Fibroblast of pulmonary artery (primary cell): ENCODE measurements around the gene KLK6.

ENCODE experiments used
- DNase-seq: peaks from one replicate; pipeline ENCODE4 v3.0.0-alpha.2; 2010; ENCODE audit warnings: low read depth
- H3K4me3 ChIP-seq: replicated peaks from 2 replicates; pipeline ENCODE4 v1.5.1; 2011; ENCODE audit warnings: low read depth, mild to moderate bottlenecking, control low read depth, low read length, moderate library complexity
- TF ChIP-seq, protein P1 (sequence below): IDR thresholded peaks from 2 replicates; pipeline ENCODE4 v1.5.1; 2011; ENCODE audit warnings: mild to moderate bottlenecking, control low read depth, low read length, inconsistent platforms; ENCODE audit errors: missing control alignments

Gene KLK6

DNA sequence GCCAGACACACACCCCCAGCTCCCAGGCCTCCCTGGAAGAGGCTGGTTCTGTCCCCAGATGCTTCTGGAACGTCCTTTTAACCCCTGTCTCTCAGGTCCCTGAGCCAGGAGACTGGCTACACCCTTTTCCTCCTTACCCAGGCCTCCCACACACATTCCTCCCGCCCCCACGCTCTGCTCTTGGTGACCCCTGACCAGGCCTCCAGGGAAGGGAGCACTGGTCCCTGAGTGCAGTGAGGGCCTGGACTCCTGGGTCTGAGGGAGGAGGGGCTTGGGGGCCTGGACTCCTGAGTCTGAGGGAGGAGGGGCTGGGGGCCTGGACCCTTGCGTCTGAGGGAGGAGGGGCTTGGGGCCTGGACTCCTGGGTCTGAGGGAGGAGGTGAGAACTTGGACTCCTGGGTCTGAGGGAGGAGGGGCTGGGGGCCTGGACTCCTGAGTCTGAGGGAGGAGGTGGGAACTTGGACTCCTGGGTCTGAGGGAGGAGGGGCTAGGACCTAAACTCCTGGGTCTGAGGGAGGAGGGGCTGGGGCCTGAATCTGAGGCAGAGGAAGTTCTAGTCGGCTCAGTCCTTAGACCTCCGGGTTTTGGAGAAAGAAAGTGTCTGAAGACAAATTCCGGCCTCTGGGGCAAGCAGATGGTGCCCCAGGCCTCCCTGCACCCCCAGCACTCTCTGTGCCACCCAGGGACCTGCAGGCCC, 527 bp downstream of the KLK6 start:
- TF ChIP-seq, protein P1, sequence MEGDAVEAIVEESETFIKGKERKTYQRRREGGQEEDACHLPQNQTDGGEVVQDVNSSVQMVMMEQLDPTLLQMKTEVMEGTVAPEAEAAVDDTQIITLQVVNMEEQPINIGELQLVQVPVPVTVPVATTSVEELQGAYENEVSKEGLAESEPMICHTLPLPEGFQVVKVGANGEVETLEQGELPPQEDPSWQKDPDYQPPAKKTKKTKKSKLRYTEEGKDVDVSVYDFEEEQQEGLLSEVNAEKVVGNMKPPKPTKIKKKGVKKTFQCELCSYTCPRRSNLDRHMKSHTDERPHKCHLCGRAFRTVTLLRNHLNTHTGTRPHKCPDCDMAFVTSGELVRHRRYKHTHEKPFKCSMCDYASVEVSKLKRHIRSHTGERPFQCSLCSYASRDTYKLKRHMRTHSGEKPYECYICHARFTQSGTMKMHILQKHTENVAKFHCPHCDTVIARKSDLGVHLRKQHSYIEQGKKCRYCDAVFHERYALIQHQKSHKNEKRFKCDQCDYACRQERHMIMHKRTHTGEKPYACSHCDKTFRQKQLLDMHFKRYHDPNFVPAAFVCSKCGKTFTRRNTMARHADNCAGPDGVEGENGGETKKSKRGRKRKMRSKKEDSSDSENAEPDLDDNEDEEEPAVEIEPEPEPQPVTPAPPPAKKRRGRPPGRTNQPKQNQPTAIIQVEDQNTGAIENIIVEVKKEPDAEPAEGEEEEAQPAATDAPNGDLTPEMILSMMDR = no peak
- peak; percentile 10 for DNase-seq
- no peak overlapping the region for H3K4me3 ChIP-seq

DNA sequence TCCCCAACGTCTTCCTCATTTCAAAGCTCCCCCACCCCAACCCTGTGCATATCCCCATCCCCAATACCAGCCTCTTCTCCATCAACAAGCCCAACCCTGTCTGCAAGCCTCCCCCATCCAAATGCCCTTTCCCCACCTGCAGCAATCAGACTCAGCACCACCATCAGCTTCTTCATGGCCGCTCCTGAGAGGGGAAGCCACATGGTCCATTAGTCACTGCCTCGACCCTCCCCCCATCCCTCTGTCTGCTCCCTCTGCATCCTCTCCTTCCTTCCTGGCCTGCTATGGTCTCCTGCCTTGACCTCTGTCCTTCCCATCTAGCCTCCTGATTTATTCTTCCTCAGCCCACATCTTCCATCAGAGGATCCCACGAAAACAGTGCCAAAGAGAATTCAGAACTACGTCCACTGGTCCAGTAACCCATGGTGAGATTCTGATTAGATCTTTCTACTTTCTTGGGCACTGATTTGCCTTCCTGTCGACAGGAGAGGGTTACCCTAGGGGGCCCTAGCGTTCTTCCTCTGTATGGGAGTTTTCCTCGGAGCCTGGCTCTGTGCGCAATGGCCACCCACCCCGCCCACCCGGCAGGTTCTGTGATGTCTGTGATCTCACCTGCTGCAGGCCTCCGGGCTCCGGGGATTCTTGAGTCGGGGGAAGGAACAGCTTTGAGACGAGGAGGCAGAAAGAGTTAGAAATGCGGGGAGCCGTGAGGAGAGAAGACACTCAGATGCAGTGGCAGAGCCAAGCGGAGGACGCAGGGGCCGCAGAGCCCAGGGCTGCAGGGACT, 1.3 kb downstream of the KLK6 start:
- no peak for DNase-seq
- TF ChIP-seq, protein P1 = no peak
- H3K4me3 ChIP-seq = no peak overlapping the region

DNA sequence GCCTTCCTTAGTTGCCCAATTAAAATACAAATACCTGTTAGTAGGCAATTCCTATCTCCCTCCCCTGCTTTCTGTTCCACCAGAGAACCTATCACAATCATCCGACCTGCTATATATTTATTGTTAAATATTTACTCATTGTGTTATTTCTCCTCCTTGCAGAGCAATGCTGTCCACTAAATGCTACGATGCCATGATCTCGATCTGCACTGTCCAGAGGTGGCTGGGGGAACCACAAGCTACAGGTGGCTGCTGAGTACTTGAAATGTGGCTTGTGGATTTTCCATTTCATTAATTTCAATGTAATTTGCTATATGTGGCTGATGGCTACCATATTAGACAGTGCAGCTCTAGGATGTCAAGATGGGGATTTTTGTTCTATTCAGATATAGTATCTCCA, 5.1 kb downstream of the KLK6 start:
- TF ChIP-seq, protein P1 = no peak
- DNase-seq = no peak
- no peak overlapping the region for H3K4me3 ChIP-seq

DNA sequence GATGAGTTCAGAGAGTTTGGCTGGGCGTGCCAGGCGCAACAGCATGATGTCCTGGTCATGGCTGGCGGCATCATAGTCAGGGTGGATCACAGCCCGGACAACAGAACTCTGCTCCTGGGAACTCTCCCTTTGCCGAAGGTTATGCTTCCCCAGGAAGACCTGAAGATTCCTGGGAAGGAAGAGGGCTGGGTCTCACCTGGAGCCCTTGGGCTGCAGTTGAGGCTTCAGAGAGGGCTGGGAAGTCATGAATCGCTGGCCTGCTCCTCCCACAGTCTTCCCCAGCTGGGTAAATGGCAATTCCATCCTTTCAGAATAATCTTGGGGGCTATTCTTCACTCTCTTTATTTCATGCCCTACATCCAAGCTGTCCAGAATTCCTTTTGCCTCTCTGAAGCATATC, 6.0 kb downstream of the KLK6 start:
- no peak overlapping the region for H3K4me3 ChIP-seq
- TF ChIP-seq, protein P1 = no peak
- no peak for DNase-seq

DNA sequence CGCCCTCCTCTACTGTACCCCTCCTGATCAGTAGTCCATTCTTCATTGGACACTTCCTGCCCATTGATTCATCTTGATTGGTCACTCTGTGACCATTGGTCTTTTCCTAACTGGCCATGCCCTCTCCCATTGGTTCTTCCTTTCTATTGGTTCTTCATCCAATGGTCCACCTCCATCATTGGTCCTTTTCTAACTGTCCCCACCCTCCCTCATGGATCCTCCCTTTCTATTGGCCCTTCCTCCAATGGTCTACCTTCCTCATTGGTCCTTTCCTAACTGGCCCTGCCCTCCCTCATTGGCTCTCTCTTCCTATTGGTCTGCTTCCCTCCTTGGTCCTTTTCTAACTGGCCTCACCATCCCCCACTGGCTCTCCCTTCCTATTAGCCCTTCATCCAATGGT, 7.1 kb downstream of the KLK6 start:
- TF ChIP-seq, protein P1 = no peak
- no peak for DNase-seq
- no peak overlapping the region for H3K4me3 ChIP-seq

DNA sequence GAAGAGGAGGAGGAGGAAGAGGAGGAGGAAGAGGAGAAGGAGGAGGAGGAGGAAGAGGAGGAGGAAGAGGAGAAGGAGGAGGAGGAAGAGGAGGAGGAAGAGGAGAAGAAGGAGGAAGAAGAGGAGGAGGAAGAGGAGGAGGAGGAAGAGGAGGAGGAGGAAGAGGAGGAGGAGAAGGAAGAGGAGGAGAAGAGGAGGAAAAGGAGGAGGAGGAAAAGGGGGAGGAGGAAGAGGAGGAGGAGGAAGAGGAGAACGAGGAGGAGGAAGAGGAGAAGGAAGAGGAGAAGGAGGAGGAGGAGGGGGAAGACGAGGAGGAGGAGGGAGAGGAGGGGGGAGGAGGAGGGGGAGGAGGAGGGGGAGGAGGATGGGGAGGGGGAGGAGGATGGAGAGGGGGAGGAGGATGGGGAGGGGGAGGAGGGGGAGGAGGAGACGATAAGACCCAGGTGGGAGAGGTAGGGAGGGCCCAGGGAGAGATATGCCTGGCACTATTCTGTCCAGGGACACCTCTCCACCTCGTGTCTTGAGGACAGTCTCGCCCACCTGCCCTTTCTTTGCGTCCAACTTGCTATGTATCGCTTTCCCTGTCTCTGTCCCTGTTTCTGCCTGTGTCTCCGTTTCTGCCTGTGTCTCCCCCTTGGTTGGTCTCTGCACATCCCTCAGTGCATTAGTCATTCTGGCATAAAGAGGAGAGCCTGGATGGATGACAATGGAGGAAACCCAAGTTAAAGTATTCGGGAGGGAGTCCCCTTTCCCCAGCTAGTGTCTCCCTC, 9.5 kb downstream of the KLK6 start:
- no peak overlapping the region for H3K4me3 ChIP-seq
- TF ChIP-seq, protein P1 = no peak
- no peak for DNase-seq
